ENCODE measurements around the gene FRMD3.
A peak's percentile ranks its signal among the peaks of the same experiment; 100 is the strongest.
"Not testable (repeated sequence)": the region's sequence is repeated elsewhere in the genome, so short reads cannot be mapped to it uniquely, and the experiment has no call there.

The FRMD3 gene

GRCh38 chr9:83384214-83384613, 154.0 kb downstream of the FRMD3 start:
- peak; percentile 95 for DNase-seq

GRCh38 chr9:83383034-83383433, 155.2 kb downstream of the FRMD3 start:
- no peak for DNase-seq

DNA sequence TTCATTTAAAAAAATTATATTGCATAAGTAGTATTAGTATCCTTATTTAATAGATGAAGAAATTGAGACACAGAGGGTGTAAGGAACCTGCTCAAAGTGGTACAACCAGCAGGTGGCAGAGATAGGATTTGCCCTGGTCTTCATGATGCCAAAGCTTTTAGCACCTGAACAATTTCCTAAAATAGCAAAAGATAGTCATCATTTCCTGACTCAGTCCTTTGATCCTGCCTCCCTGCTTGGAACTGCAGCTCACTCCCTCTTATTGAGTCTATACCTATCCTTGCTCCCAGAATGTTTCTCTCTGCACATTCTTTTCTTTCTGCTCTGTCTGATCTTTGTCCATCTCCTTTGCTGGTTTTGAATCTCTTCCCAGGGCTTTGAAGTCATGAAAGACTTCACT, 155.8 kb downstream of the FRMD3 start:
- no peak for DNase-seq

DNA sequence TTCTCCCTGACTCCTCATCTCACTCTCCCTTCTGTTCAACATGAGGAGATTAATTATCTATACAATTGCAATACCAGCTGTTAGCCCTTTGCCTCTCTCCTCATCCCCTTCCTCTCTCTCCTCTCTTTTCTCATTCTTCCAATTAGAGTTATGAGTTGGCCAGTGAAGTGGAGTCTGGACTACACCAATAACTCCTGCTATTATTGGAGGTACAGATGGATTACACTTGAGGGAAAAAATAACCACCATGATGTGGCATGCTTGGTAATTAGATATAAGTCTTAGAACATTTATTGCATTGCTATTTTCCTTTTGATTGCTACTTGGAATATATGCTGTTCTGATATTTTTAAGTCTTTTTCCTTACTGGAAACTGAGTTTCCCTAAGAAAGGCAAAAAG, 159.2 kb downstream of the FRMD3 start:
- DNase-seq: peak; percentile 61

DNA sequence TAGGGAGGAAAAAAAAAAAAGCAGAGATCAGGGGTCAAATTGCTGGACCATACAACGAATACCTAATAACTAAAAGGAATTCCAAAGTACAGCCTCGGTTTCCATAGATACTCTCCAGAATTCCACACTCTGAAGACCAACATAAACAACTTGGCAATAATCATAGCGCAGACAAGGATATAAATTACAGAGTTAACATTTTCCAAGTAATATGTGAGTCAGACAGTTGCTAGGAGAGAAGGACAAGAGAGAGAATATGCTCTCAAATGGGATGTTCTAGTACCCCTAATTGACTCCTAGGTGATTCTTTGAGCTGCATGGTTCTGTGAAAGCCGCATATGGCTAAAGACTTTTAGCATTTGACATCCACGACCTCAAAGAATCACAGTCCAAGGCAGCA, 165.2 kb downstream of the FRMD3 start:
- no peak for DNase-seq

- no peak for DNase-seq
Measured at GRCh38 chr9:83367326-83367725, 170.9 kb downstream of the FRMD3 start.

- DNase-seq: no peak
Measured at GRCh38 chr9:83362341-83362995, 175.7 kb downstream of the FRMD3 start.

- no peak for DNase-seq
Measured at GRCh38 chr9:83359039-83359438, 179.2 kb downstream of the FRMD3 start.

DNA sequence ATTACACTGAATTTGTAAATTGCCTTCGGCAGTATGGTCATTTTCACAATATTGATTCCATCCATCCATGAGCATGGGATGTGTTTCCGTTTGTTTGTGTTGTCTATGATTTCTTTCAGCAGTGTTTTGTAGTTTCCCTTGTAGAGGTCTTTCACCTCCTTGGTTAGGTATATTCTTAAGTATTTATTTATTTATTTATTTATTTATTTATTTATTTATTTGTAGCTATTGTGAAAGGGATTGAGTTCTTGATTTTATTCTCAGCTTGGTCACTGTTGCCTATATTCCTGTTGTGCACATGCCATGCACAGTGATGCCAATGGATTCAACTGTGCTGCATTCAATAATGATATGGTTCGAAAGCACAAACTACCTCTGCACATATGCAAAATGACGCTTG, 179.7 kb downstream of the FRMD3 start:
- not testable (repeated sequence) for DNase-seq

GRCh38 chr9:83355729-83356151, 182.5 kb downstream of the FRMD3 start:
- DNase-seq: peak; percentile 13

DNA sequence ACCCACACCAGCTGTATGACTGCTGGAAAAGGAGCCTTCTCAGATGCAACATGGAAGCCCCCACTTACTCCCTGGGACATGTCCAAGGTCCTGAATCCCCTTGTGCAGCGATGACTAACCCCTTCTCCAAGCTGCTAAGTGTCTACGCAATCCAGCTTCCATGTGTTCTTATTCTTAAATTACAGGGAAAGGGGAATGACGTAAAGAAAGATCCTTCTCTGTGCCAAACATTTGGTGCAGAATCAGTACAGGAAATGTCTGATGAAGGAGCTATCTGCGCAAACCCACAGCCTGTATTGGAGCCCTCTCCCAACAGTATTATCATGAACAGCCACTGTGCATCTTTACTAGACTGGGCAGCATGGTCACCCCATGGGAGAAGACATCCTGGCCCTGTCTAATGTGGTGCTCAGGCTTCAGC, 183.2 kb downstream of the FRMD3 start:
- no peak for DNase-seq

DNA sequence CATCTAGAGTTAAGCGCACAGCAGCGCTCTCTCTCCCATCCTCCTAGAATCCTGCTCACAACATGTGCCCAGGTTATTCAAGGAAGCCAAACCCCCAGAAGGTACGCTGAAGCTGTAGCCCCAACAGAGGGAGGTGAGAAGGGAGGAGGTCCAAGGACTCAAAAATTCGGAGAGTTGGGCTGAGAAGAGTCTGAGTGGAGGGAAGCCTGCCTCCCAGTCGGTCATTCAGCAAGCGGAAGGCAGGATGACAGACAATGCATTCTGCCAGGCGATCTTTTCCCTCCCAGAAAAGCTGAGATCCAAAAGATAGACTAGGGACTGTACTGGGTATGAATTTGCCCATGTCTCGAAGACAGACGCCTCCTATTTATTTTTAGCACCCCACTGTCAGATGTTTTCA, 189.2 kb downstream of the FRMD3 start:
- no peak for DNase-seq

- peak; percentile 20 for DNase-seq
Measured at GRCh38 chr9:83346655-83347420, 191.4 kb downstream of the FRMD3 start.

DNA sequence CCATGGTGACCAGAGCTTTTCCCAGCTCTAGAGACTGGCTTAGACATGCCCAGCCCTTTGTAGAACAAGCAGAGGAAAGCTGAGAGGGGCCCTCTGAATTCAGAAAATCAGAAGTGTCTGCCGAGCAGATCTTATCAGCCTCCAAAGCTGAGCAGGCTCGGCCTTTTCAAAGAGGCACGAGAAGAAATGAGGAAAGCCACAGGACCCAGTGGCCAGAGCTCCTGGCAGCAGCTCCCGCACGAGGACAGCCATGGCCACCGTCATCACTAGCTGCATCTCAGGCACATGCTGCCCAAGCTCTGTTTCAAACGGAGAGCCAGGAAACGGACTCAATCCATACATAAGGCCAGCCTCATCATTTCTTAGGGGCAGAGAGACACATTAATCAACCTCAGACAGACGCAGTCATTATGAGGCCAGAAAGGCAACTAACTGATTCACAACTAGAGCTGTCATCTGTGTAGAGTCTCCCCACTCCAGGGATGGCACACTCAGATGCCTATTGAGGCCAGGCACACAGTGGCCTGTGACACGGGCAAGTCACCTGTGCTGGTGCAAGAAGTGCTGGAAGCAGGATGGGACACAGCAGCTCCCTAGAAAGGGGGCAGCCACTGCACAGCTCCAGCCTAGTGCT, 194.7 kb downstream of the FRMD3 start:
- DNase-seq: no peak

GRCh38 chr9:83342731-83343130, 195.5 kb downstream of the FRMD3 start:
- DNase-seq: no peak

- no peak for DNase-seq
Measured at GRCh38 chr9:83342006-83342405, 196.2 kb downstream of the FRMD3 start.

DNA sequence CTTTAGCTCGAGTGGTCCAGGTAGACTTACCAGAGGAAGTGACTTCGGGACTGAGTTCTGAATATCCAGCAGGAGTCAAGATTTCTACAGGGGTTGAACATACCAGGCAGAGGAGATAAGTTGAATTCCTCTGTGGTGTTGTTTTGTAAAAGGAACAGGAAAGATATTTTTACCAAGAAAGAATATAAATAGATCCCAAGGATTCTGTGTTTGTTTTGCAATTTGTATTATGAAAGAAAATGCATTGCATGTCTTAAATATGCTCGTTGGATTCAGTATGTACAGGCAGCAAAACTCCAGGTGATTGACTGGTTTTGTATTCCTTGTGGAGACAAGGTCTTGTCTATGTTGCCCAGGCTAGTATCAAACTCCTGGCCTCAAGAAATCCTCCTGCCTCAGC, 197.8 kb downstream of the FRMD3 start:
- DNase-seq: no peak

DNA sequence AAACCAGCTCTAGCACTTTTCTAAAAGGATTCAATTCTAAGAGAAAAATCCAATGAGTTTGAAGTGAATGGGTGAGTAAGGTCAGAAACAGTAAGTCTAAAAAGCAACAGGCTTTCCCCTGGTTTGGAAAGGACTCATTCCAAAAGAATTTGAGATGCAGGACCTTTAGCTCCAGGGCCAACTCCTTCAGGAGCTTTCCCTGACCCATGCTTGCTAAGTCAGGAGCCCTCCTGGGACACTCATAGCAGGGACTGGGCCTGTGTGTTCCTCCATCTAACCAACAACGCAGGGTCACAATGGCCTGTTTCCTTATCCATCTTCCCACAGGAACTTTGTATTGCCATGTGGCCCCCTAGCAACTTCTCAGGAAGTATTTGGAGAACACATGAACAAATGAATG, 198.8 kb downstream of the FRMD3 start:
- no peak for DNase-seq

DNA sequence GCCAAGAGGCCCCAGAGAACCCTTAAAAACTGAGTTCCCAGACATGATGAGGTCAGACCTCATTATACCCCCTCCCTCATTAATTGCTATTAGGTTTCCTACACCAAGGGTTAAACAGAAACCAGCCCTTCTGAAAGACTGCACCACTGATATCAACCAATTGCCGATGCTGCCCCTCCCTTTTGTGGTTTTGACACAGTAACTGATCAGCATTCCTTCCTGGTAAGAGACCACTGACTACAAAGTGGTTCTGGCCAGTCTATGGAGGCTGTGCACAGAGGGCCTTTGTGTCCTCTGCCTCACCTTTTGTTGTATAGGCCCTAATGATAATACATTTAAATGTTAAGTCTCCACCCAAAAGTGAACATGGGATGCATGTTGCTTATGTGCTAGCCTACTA, 201.5 kb downstream of the FRMD3 start:
- DNase-seq: no peak

GRCh38 chr9:83334320-83334719, 203.9 kb downstream of the FRMD3 start:
- DNase-seq: peak; percentile 68

- no peak for DNase-seq
Measured at GRCh38 chr9:83330207-83331196, 207.7 kb downstream of the FRMD3 start.

- DNase-seq: no peak
Measured at GRCh38 chr9:83327750-83328622, 210.2 kb downstream of the FRMD3 start.
